Measurements from ENCODE around the gene IDH3G. TPM values are rescaled to one million over a fixed set of nuclear protein-coding genes. Genes with fewer than 3 reads are reported as not detected.

The IDH3G gene
- total RNA-seq, 1 donor from 2014 or later, result 41.9 TPM

GRCh38 chrX:153794897-153795816 lies 982 bp upstream of the IDH3G start:
- peaks cover 5% of the 10 kb centered on the region for H3K4me1 Mint-ChIP-seq (ENCODE audit: low read depth, unreplicated experiment)
- peak overlapping the region; percentile 94 for H3K4me2 ChIP-seq (ENCODE audit: low read length)
- peaks cover 2% of the 10 kb centered on the region for H3K36me3 ChIP-seq (ENCODE audit: insufficient read depth, low read length)
- H3K4me3 Mint-ChIP-seq (ENCODE audit: unreplicated experiment), result peak overlapping the region; percentile 93
- H3K9me3 Mint-ChIP-seq (ENCODE audit: unreplicated experiment), result no peaks in the 10 kb centered on the region
- H3K27ac Mint-ChIP-seq (ENCODE audit: unreplicated experiment), result peak overlapping the region; percentile 81
- H4K20me1 ChIP-seq (ENCODE audit: insufficient read depth, low read length), result peaks cover 28% of the 10 kb centered on the region
- H3K9me3 ChIP-seq (ENCODE audit: insufficient read depth, low read depth, low read length), result no peaks in the 10 kb centered on the region
- H3K36me3 Mint-ChIP-seq (ENCODE audit: low read depth, unreplicated experiment), result no peaks in the 10 kb centered on the region
- TF ChIP-seq EZH2 (IDR thresholded peaks at IDR 0.05; ENCODE audit: insufficient read depth, low read length) (no peak), CTCF (IDR thresholded peaks at IDR 0.05; ENCODE audit: insufficient read depth, low read depth, low read length) (no peak)
- no peaks in the 10 kb centered on the region for H3K27me3 Mint-ChIP-seq (ENCODE audit: low read depth, unreplicated experiment)
- FAIRE-seq (no peak), DNase-seq (ENCODE audit: low read depth) (no peak)
- peaks cover 16% of the 10 kb centered on the region for H3K4me1 ChIP-seq (ENCODE audit: insufficient read depth, low read length)
- peak overlapping the region; percentile 70 for H3K4me3 ChIP-seq (ENCODE audit: insufficient read depth, low read depth, low read length)
- peak overlapping the region; percentile 10 for H2AFZ ChIP-seq (ENCODE audit: low read depth, low read length)
- H3K9ac ChIP-seq (ENCODE audit: low read length), result peak overlapping the region; percentile 98
- peaks cover 65% of the 10 kb centered on the region for H3K79me2 ChIP-seq (ENCODE audit: insufficient read depth, low read length)
- H3K27ac ChIP-seq (ENCODE audit: low read depth, low read length), result peak overlapping the region; percentile 97
- no peaks in the 10 kb centered on the region for H3K27me3 ChIP-seq (ENCODE audit: insufficient read depth, low read length)

- FAIRE-seq, result peak; percentile 65
- Histone ChIP-seq H3K79me2 (ENCODE audit: insufficient read depth, low read length) (peaks cover 69% of the 10 kb centered on the region), H3K9ac (ENCODE audit: low read length) (peak overlapping the region; percentile 98), H3K9me3 (ENCODE audit: insufficient read depth, low read depth, low read length) (no peaks in the 10 kb centered on the region), H3K4me3 (ENCODE audit: insufficient read depth, low read depth, low read length) (peak overlapping the region; percentile 82), H3K27ac (ENCODE audit: low read depth, low read length) (peak overlapping the region; percentile 97), H4K20me1 (ENCODE audit: insufficient read depth, low read length) (peaks cover 28% of the 10 kb centered on the region), H3K4me2 (ENCODE audit: low read length) (peak overlapping the region; percentile 94), H3K36me3 (ENCODE audit: insufficient read depth, low read length) (no peaks in the 10 kb centered on the region), H2AFZ (ENCODE audit: low read depth, low read length) (no peak overlapping the region), H3K4me1 (ENCODE audit: insufficient read depth, low read length) (peaks cover 16% of the 10 kb centered on the region), H3K27me3 (ENCODE audit: insufficient read depth, low read length) (no peaks in the 10 kb centered on the region)
- peaks cover 5% of the 10 kb centered on the region for H3K4me1 Mint-ChIP-seq (ENCODE audit: low read depth, unreplicated experiment)
- no peak for TF ChIP-seq CTCF (IDR thresholded peaks at IDR 0.05; ENCODE audit: insufficient read depth, low read depth, low read length)
- TF ChIP-seq EZH2 (IDR thresholded peaks at IDR 0.05; ENCODE audit: insufficient read depth, low read length), result no peak
- H3K27ac Mint-ChIP-seq (ENCODE audit: unreplicated experiment), result peak overlapping the region; percentile 53
- peak overlapping the region; percentile 91 for H3K4me3 Mint-ChIP-seq (ENCODE audit: unreplicated experiment)
- H3K9me3 Mint-ChIP-seq (ENCODE audit: unreplicated experiment), result no peaks in the 10 kb centered on the region
- H3K27me3 Mint-ChIP-seq (ENCODE audit: low read depth, unreplicated experiment), result no peaks in the 10 kb centered on the region
- H3K36me3 Mint-ChIP-seq (ENCODE audit: low read depth, unreplicated experiment), result no peaks in the 10 kb centered on the region
- DNase-seq (ENCODE audit: low read depth), result no peak
Measured at GRCh38 chrX:153793291-153793690, 884 bp downstream of the IDH3G start.

GRCh38 chrX:153792368-153792767 lies 1.8 kb downstream of the IDH3G start:
- no peaks in the 10 kb centered on the region for H3K9me3 ChIP-seq (ENCODE audit: insufficient read depth, low read depth, low read length)
- H3K27me3 ChIP-seq (ENCODE audit: insufficient read depth, low read length), result no peaks in the 10 kb centered on the region
- Mint-ChIP-seq H3K4me1 (ENCODE audit: low read depth, unreplicated experiment) (peaks cover 5% of the 10 kb centered on the region), H3K4me3 (ENCODE audit: unreplicated experiment) (no peak overlapping the region), H3K9me3 (ENCODE audit: unreplicated experiment) (no peaks in the 10 kb centered on the region), H3K36me3 (ENCODE audit: low read depth, unreplicated experiment) (no peaks in the 10 kb centered on the region), H3K27me3 (ENCODE audit: low read depth, unreplicated experiment) (no peaks in the 10 kb centered on the region), H3K27ac (ENCODE audit: unreplicated experiment) (no peak overlapping the region)
- H2AFZ ChIP-seq (ENCODE audit: low read depth, low read length), result no peak overlapping the region
- no peak overlapping the region for H3K4me3 ChIP-seq (ENCODE audit: insufficient read depth, low read depth, low read length)
- no peak for TF ChIP-seq CTCF (IDR thresholded peaks at IDR 0.05; ENCODE audit: insufficient read depth, low read depth, low read length)
- TF ChIP-seq EZH2 (IDR thresholded peaks at IDR 0.05; ENCODE audit: insufficient read depth, low read length), result no peak
- peak overlapping the region; percentile 94 for H3K4me2 ChIP-seq (ENCODE audit: low read length)
- H3K27ac ChIP-seq (ENCODE audit: low read depth, low read length), result no peak overlapping the region
- peaks cover 65% of the 10 kb centered on the region for H3K79me2 ChIP-seq (ENCODE audit: insufficient read depth, low read length)
- DNase-seq (ENCODE audit: low read depth), result no peak
- H3K9ac ChIP-seq (ENCODE audit: low read length), result peak overlapping the region; percentile 98
- H3K4me1 ChIP-seq (ENCODE audit: insufficient read depth, low read length), result peaks cover 16% of the 10 kb centered on the region
- H4K20me1 ChIP-seq (ENCODE audit: insufficient read depth, low read length), result peaks cover 25% of the 10 kb centered on the region
- no peaks in the 10 kb centered on the region for H3K36me3 ChIP-seq (ENCODE audit: insufficient read depth, low read length)
- no peak for FAIRE-seq

Data from astrocyte (in vitro differentiated cells and primary cell).